HepG2 (cell line): ENCODE measurements around the gene ERMAP. TPM values are rescaled to one million over a fixed set of nuclear protein-coding genes. Genes with fewer than 3 reads are reported as not detected.

ENCODE experiments used
- FOXK2 ChIP-seq: fragments of 450-650 bp; IDR thresholded peaks from 2 replicates; pipeline ENCODE4 v1.6.1; 2016
- JUN ChIP-seq: sonication (generic); formaldehyde crosslinking; IDR thresholded peaks from 2 replicates; pipeline ENCODE4 v1.4.0; 2020; ENCODE audit warnings: mild to moderate bottlenecking, missing genetic modification reagents
- KDM5A ChIP-seq: fragments of 200-600 bp; sonication (generic); IDR thresholded peaks from 2 replicates; pipeline ENCODE4 v1.7.0; 2018; ENCODE audit warnings: antibody characterized with exemption, mild to moderate bottlenecking, low read length, borderline replicate concordance
- MAFG ChIP-seq: sonication (generic); formaldehyde crosslinking; IDR thresholded peaks from 2 replicates; pipeline ENCODE4 v1.5.1; 2020; ENCODE audit warnings: mild to moderate bottlenecking, missing genetic modification reagents
- NFIB ChIP-seq: sonication (generic); formaldehyde crosslinking; IDR thresholded peaks from 2 replicates; pipeline ENCODE4 v1.9.0; 2021; ENCODE audit warnings: missing genetic modification reagents, mild to moderate bottlenecking, borderline replicate concordance
- NR1H2 ChIP-seq: sonication (generic); formaldehyde crosslinking; IDR thresholded peaks from 2 replicates; pipeline ENCODE4 v1.8.1; 2022; ENCODE audit warnings: low read depth, missing genetic modification reagents, borderline replicate concordance
- PAWR ChIP-seq: sonication (generic); formaldehyde crosslinking; IDR thresholded peaks from 2 replicates; pipeline ENCODE4 v1.4.0; 2020; ENCODE audit warnings: missing genetic modification reagents, mild to moderate bottlenecking, borderline replicate concordance
- RCOR2 ChIP-seq: IDR thresholded peaks from 2 replicates; pipeline ENCODE4 v1.6.1; 2016; ENCODE audit warnings: missing biosample characterization, missing genetic modification reagents
- TAF1 ChIP-seq: sonication (generic); formaldehyde crosslinking; IDR thresholded peaks from 2 replicates; pipeline ENCODE4 v1.4.0; 2020; ENCODE audit warnings: missing genetic modification reagents
- TCF12 ChIP-seq, 2 experiments: fragments of 450-650 bp in 1 of 2; sonication (generic) in 1 of 2; formaldehyde crosslinking in 1 of 2; IDR thresholded peaks; 2 replicates each; pipeline versions ENCODE4 v1.6.1 to v1.8.0; 2017 to 2022; ENCODE audit warnings: antibody characterized with exemption in 1 of 2, mild to moderate bottlenecking in 1 of 2, missing genetic modification reagents in 1 of 2, moderate library complexity in 1 of 2
- TFDP1 ChIP-seq: IDR thresholded peaks from 2 replicates; pipeline ENCODE4 v1.6.1; 2016; ENCODE audit warnings: missing compliant biosample characterization, missing genetic modification reagents, borderline replicate concordance
- UBTF ChIP-seq: sonication (generic); formaldehyde crosslinking; IDR thresholded peaks from 2 replicates; pipeline ENCODE4 v1.4.0; 2020; ENCODE audit warnings: mild to moderate bottlenecking, missing genetic modification reagents
- ZFP41 ChIP-seq: sonication (generic); formaldehyde crosslinking; IDR thresholded peaks from 2 replicates; pipeline ENCODE4 v1.4.0; 2020; ENCODE audit warnings: mild to moderate bottlenecking, missing genetic modification reagents, borderline replicate concordance
- ZKSCAN1 ChIP-seq: fragments of 150-350 bp; IDR thresholded peaks from 2 replicates; pipeline ENCODE4 v1.6.1; 2014; ENCODE audit warnings: low read length
- ZNF235 ChIP-seq: sonication (generic); formaldehyde crosslinking; IDR thresholded peaks from 2 replicates; pipeline ENCODE4 v1.8.1; 2023; ENCODE audit warnings: mild to moderate bottlenecking, missing genetic modification reagents, borderline replicate concordance
- ZNF382 ChIP-seq: sonication (generic); formaldehyde crosslinking; IDR thresholded peaks from 2 replicates; pipeline ENCODE4 v1.5.0; 2020; ENCODE audit warnings: missing genetic modification reagents, mild to moderate bottlenecking, borderline replicate concordance
- ZNF432 ChIP-seq: sonication (generic); formaldehyde crosslinking; IDR thresholded peaks from 2 replicates; pipeline ENCODE4 v1.5.0; 2020; ENCODE audit warnings: missing genetic modification reagents, mild to moderate bottlenecking, borderline replicate concordance
- ZNF790 ChIP-seq: sonication (generic); formaldehyde crosslinking; IDR thresholded peaks from 2 replicates; pipeline ENCODE4 v1.8.0; 2022; ENCODE audit warnings: missing genetic modification reagents, mild to moderate bottlenecking, borderline replicate concordance
- polyA plus RNA-seq, 8 experiments: library from polyadenylated mRNA; depleted of rRNA in 3 of 8; stranded (reverse) in 7 of 8; unstranded in 1 of 8; fragments of >200 nt; fragmentation: Illumina TruSeq in 4 of 8; extraction: Trizol in 4 of 8; gene quantifications; 2 replicates each; pipeline versions ENCODE4 v1.2.1 to v1.2.3, GENCODE V29; 2011 to 2016; ENCODE audit warnings: low read depth in 4 of 8, missing spikeins in 1 of 8, mixed read lengths in 1 of 8; ENCODE audit not compliant: insufficient read depth in 1 of 8
- total RNA-seq, 5 experiments: library from RNA; depleted of rRNA; stranded (reverse); fragments of >200 nt; fragmentation: Illumina TruSeq; extraction: Trizol; gene quantifications; 2 replicates each; pipeline ENCODE4 v1.2.3, GENCODE V29; 2016; ENCODE audit warnings: low read depth in 1 of 5
- TF ChIP-seq, protein P1 (sequence below): sonication (generic); formaldehyde crosslinking; IDR thresholded peaks from 2 replicates; pipeline ENCODE4 v1.5.1; 2020; ENCODE audit warnings: mild to moderate bottlenecking, moderate library complexity, missing genetic modification reagents

ERMAP gene
- total and polyA plus RNA-seq, 2 of the 13 experiments (the other 11 are each of a cell fraction or from before 2014, with no cell fraction given), result 2.2 to 4.4 TPM

- TF ChIP-seq TCF12 (IDR thresholded peaks at IDR 0.05) (no peak), TCF12 (CRISPR knock-in tag; IDR thresholded peaks at IDR 0.05) (no peak), ZNF235 (0 out of 2 replicates have a peak, but pooled peaks have one; percentile 21), RCOR2 (CRISPR knock-in tag) (no peak), ZNF432 (no peak), ZNF790 (CRISPR knock-in tag) (no peak), NFIB (CRISPR knock-in tag) (no peak), MAFG (CRISPR knock-in tag) (no peak), ZKSCAN1 (no peak), TAF1 (CRISPR knock-in tag) (peak; percentile 67; the same call in 1 of the 2 replicates), ZNF382 (CRISPR knock-in tag) (no peak), JUN (CRISPR knock-in tag) (no peak), UBTF (CRISPR knock-in tag) (peak; percentile 81), FOXK2 (no peak), PAWR (no peak), KDM5A (no peak), NR1H2 (0 out of 2 replicates have a peak, but pooled peaks have one; percentile 33), ZFP41 (CRISPR knock-in tag) (no peak), TFDP1 (CRISPR knock-in tag) (no peak)
- TF ChIP-seq, protein P1, sequence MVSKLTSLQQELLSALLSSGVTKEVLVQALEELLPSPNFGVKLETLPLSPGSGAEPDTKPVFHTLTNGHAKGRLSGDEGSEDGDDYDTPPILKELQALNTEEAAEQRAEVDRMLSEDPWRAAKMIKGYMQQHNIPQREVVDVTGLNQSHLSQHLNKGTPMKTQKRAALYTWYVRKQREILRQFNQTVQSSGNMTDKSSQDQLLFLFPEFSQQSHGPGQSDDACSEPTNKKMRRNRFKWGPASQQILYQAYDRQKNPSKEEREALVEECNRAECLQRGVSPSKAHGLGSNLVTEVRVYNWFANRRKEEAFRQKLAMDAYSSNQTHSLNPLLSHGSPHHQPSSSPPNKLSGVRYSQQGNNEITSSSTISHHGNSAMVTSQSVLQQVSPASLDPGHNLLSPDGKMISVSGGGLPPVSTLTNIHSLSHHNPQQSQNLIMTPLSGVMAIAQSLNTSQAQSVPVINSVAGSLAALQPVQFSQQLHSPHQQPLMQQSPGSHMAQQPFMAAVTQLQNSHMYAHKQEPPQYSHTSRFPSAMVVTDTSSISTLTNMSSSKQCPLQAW (CRISPR knock-in tag), result no peak
These were observed at the start of gene ERMAP, which contains the start of gene SVBP (continued) for GRCh38 chr1:42816585-42817439.
